ENCODE data around the gene CDH2.

CDH2 gene

GRCh38 chr18:28167835-28168349 lies 9.0 kb downstream of the CDH2 start:
- no peak for DNase-seq

- DNase-seq: no peak
Measured at GRCh38 chr18:28164771-28165483, 12.0 kb downstream of the CDH2 start.

GRCh38 chr18:28163201-28163775 lies 13.6 kb downstream of the CDH2 start:
- no peak for DNase-seq

GRCh38 chr18:28161608-28162599 lies 15.0 kb downstream of the CDH2 start:
- no peak for DNase-seq

- no peak for DNase-seq
Measured at GRCh38 chr18:28159055-28159454, 17.9 kb downstream of the CDH2 start.

GRCh38 chr18:28158083-28158581 lies 18.8 kb downstream of the CDH2 start:
- no peak for DNase-seq

- DNase-seq: no peak
Measured at GRCh38 chr18:28153485-28154065, 23.4 kb downstream of the CDH2 start.

GRCh38 chr18:28152754-28153153 lies 24.2 kb downstream of the CDH2 start:
- no peak for DNase-seq

GRCh38 chr18:28152354-28152753 lies 24.6 kb downstream of the CDH2 start:
- no peak for DNase-seq

GRCh38 chr18:28151434-28151833 lies 25.5 kb downstream of the CDH2 start:
- DNase-seq: no peak

GRCh38 chr18:28150925-28151324 lies 26.0 kb downstream of the CDH2 start:
- DNase-seq: no peak

- DNase-seq: no peak
Measured at GRCh38 chr18:28149810-28150420, 27.0 kb downstream of the CDH2 start.

- no peak for DNase-seq
Measured at GRCh38 chr18:28147674-28148171, 29.2 kb downstream of the CDH2 start.

- no peak for DNase-seq
Measured at GRCh38 chr18:28143725-28144124, 33.2 kb downstream of the CDH2 start.

GRCh38 chr18:28138816-28139215 lies 38.1 kb downstream of the CDH2 start:
- DNase-seq: no peak

- DNase-seq: no peak
Measured at GRCh38 chr18:28136071-28136470, 40.9 kb downstream of the CDH2 start.

GRCh38 chr18:28134774-28135173 lies 42.2 kb downstream of the CDH2 start:
- no peak for DNase-seq

- DNase-seq: no peak
Measured at GRCh38 chr18:28132084-28132483, 44.8 kb downstream of the CDH2 start.

- DNase-seq: no peak
Measured at GRCh38 chr18:28128659-28128980, 48.3 kb downstream of the CDH2 start.

GRCh38 chr18:28127763-28128658 lies 48.9 kb downstream of the CDH2 start:
- DNase-seq: no peak

- no peak for DNase-seq
Measured at GRCh38 chr18:28127228-28127627, 49.7 kb downstream of the CDH2 start.
